ENCODE results near the gene CFAP20. TPM values are rescaled to one million over a fixed set of nuclear protein-coding genes. Genes with fewer than 3 reads are reported as not detected.

The CFAP20 gene
- total RNA-seq, 1 experiment from 2014 or later = 36.9 TPM

DNA sequence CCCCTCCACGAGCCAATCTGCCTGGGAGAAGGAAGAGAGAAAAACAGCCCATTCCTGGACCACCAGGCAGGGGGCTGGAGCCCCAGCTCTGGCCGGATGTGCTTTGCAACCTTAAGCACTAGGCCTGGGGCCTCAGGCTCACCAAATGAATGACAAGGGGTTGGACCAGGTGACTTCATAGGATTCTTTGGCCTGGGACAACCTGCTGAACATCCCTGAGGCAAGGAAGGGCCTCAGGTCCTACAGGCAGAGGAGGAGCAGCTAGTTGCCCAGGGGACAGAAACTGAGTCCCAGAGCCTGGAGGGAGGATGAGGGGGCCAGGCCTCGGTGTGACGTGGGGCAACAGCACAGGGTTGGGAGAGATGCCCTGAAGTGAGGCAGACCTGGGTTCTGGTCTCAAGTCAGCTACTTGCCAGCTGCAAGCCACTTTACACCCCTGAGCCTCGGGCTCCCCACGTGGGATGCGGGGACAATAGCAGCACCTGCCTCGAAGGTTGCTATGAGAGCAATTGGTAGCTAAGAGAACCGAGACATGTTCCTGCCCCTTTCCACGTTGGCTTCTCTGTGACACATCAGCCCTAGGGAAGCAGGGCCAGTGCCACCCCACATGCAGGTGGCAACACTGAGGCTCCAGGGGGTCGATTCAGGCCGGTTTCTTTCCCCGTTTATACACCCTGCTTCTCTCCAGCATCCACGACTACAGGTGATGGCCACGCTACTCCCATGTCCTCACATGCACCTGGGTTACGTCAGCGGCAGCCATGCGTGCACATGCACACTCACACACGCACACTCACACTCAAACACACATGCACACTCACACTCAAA is 42.6 kb downstream of the CFAP20 start:
- no TSS peak for BruUV-seq (replicated peaks)
- no peaks in the 10 kb centered on the region for H3K36me3 Mint-ChIP-seq (ENCODE audit: insufficient read depth, unreplicated experiment)
- no peaks in the 10 kb centered on the region for H3K4me1 Mint-ChIP-seq (ENCODE audit: insufficient read depth, unreplicated experiment)
- no peaks in the 10 kb centered on the region for H3K9me3 Mint-ChIP-seq (ENCODE audit: unreplicated experiment)
- no peaks in the 10 kb centered on the region for H3K27me3 Mint-ChIP-seq (ENCODE audit: insufficient read depth, unreplicated experiment)
- intact Hi-C loops (cut with micrococcal nuclease) = no loop called here
- no peak overlapping the region for H3K27ac Mint-ChIP-seq (ENCODE audit: low read depth, unreplicated experiment)
- TF ChIP-seq, protein P1, sequence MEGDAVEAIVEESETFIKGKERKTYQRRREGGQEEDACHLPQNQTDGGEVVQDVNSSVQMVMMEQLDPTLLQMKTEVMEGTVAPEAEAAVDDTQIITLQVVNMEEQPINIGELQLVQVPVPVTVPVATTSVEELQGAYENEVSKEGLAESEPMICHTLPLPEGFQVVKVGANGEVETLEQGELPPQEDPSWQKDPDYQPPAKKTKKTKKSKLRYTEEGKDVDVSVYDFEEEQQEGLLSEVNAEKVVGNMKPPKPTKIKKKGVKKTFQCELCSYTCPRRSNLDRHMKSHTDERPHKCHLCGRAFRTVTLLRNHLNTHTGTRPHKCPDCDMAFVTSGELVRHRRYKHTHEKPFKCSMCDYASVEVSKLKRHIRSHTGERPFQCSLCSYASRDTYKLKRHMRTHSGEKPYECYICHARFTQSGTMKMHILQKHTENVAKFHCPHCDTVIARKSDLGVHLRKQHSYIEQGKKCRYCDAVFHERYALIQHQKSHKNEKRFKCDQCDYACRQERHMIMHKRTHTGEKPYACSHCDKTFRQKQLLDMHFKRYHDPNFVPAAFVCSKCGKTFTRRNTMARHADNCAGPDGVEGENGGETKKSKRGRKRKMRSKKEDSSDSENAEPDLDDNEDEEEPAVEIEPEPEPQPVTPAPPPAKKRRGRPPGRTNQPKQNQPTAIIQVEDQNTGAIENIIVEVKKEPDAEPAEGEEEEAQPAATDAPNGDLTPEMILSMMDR (IDR thresholded peaks at IDR 0.05; ENCODE audit: unreplicated experiment) = no peak
- H3K4me3 Mint-ChIP-seq (ENCODE audit: unreplicated experiment) = no peak overlapping the region
- POLR2A ChIA-PET = no interaction called here
- CTCF ChIA-PET = no interaction called here
- no peak for DNase-seq (ENCODE audit: unreplicated experiment)

DNA sequence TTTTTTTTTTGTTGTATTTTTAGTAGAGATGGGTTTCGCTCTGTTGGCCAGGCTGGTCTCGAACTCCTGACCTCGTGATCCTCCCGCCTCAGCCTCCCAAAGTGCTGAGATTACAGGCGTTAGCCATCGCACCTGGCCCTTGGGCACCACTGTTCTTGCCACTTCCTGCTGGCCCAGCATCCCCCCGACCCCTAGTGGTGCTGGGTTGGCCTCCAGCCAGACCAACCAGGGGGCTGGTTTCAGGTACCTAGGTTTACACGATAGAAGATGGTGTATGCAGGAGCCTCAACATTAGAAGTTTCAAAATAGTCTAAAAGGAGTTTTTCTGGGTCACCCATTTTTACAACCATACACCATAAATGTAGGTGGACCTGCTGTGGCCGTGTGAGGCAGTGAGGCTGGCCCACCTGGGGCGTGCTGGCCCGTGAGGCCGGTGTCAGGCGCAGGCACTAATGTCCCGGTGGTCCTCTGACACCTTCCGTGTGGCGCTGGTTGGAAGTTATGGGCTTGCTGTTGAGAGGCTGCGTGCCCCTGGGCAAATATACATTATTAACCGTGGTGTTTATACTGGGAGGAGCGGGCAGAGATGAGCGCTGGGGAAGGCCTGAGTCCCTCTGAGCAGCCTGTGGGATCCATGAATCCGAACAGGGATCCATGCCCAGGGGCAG is 43.5 kb downstream of the CFAP20 start:
- ChIA-PET POLR2A (no interaction called here), CTCF (no interaction called here)
- H3K4me1 Mint-ChIP-seq (ENCODE audit: insufficient read depth, unreplicated experiment) = no peaks in the 10 kb centered on the region
- no peak overlapping the region for H3K4me3 Mint-ChIP-seq (ENCODE audit: unreplicated experiment)
- no peak for DNase-seq (ENCODE audit: unreplicated experiment)
- no peaks in the 10 kb centered on the region for H3K9me3 Mint-ChIP-seq (ENCODE audit: unreplicated experiment)
- no TSS peak for BruUV-seq (replicated peaks)
- H3K36me3 Mint-ChIP-seq (ENCODE audit: insufficient read depth, unreplicated experiment) = no peaks in the 10 kb centered on the region
- no peak overlapping the region for H3K27ac Mint-ChIP-seq (ENCODE audit: low read depth, unreplicated experiment)
- intact Hi-C loops (cut with micrococcal nuclease) = no loop called here
- TF ChIP-seq, protein P1 (IDR thresholded peaks at IDR 0.05; ENCODE audit: unreplicated experiment) = no peak
- no peaks in the 10 kb centered on the region for H3K27me3 Mint-ChIP-seq (ENCODE audit: insufficient read depth, unreplicated experiment)

- TF ChIP-seq, protein P1 (IDR thresholded peaks at IDR 0.05; ENCODE audit: unreplicated experiment) = no peak
- Mint-ChIP-seq H3K36me3 (ENCODE audit: insufficient read depth, unreplicated experiment) (no peaks in the 10 kb centered on the region), H3K27ac (ENCODE audit: low read depth, unreplicated experiment) (no peak overlapping the region), H3K4me3 (ENCODE audit: unreplicated experiment) (no peak overlapping the region), H3K27me3 (ENCODE audit: insufficient read depth, unreplicated experiment) (no peaks in the 10 kb centered on the region), H3K9me3 (ENCODE audit: unreplicated experiment) (no peaks in the 10 kb centered on the region), H3K4me1 (ENCODE audit: insufficient read depth, unreplicated experiment) (no peaks in the 10 kb centered on the region)
- CTCF ChIA-PET = no interaction called here
- DNase-seq (ENCODE audit: unreplicated experiment) = no peak
- POLR2A ChIA-PET = no interaction called here
- BruUV-seq (replicated peaks) = no TSS peak
- intact Hi-C loops (cut with micrococcal nuclease) = no loop called here
Measured at GRCh38 chr16:58085171-58085570, 44.0 kb downstream of the CFAP20 start.

DNA sequence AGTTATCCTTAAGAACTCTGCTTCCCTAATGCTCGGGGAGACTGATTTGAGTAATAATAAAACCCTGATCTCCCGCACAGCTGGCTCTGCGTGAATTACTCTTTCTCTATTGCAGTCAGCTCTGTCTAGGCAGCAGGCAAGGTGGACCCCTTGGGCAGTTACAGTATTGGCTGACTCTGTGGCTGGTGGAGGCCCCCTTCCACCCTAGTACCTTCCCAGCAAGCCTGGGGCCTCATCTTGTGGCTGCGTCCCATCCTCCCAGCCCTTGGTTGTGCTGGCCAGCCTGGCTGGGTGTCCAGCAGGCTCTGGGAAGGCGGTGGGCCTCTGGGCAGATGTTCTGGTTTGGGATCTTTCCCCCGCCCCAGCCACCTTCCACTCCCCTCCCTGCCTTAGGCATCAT is 44.5 kb downstream of the CFAP20 start:
- ChIA-PET CTCF (no interaction called here), POLR2A (no interaction called here)
- TF ChIP-seq, protein P1 (IDR thresholded peaks at IDR 0.05; ENCODE audit: unreplicated experiment) = no peak
- Mint-ChIP-seq H3K27ac (ENCODE audit: low read depth, unreplicated experiment) (no peak overlapping the region), H3K9me3 (ENCODE audit: unreplicated experiment) (no peaks in the 10 kb centered on the region), H3K36me3 (ENCODE audit: insufficient read depth, unreplicated experiment) (no peaks in the 10 kb centered on the region), H3K4me3 (ENCODE audit: unreplicated experiment) (no peak overlapping the region), H3K27me3 (ENCODE audit: insufficient read depth, unreplicated experiment) (no peaks in the 10 kb centered on the region), H3K4me1 (ENCODE audit: insufficient read depth, unreplicated experiment) (no peaks in the 10 kb centered on the region)
- intact Hi-C loops (cut with micrococcal nuclease) = no loop called here
- BruUV-seq (replicated peaks) = no TSS peak
- no peak for DNase-seq (ENCODE audit: unreplicated experiment)
